HG03064 (cell line): ENCODE measurements around the gene GRIK4.

Experiments used
- ATAC-seq: cut with Tn5 transposase; IDR thresholded peaks from one replicate; pipeline ENCODE4 v1.9.1; 2021; ENCODE audit warnings: low read depth; ENCODE audit not compliant: unreplicated experiment

Gene GRIK4

GRCh38 chr11:120659076-120659475 lies 147.5 kb downstream of the GRIK4 start:
- ATAC-seq: no peak

DNA sequence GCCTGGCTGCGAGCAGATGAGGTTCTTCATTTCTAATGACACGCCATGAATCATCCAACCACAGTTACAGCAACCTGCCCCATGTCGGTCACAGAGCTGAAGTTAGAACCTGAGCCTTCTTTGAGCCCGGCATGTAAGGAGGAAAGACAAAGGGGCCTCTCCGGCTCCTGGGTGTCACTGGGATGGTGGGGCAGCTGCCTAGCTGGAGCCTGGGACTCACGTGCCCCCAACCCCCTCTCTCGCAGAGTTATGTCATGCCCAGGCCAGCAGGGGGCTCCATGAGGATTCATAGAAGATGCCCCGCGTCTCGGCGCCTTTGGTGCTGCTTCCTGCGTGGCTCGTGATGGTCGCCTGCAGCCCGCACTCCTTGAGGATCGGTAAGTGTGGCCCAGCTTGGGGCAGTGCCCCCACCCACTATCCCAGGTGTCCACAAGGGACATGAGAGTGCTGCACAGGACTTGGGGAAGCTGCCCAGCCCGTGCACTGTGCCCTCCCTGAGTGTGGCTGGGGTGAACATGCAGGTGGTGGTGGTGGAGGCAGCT lies 148.5 kb downstream of the GRIK4 start:
- ATAC-seq: no peak

DNA sequence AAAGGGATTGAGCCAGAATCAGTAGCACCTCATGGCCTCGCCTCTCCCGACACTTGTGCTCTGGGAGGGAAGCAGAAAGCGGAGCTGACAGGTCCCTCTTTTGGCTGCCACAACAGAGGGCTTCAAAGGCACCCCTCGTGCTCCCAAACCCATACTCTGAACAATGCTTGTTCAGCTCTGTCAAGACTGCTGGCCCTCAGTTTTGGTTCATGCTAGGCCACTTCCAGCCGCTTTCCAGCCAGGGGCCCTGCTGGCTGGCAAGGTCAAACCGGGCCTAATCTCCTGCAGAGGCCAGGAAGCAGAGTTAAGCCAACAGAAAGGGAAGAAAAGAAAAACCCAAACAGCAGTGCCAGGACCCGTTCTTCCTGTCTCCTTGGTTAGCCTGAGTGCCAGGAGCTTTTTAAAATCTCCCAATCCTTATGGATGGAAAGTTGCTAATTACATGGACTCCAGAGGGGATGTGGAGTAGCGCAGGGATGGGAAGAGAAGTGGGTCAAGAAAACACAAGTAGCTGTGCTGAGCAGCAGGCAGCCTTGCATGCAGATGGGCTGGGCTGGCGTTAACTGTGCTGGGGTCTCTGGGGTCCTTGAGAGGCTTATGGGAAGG lies 150.6 kb downstream of the GRIK4 start:
- no peak for ATAC-seq

- no peak for ATAC-seq
Observed at GRCh38 chr11:120663142-120663541, 151.6 kb downstream of the GRIK4 start.

DNA sequence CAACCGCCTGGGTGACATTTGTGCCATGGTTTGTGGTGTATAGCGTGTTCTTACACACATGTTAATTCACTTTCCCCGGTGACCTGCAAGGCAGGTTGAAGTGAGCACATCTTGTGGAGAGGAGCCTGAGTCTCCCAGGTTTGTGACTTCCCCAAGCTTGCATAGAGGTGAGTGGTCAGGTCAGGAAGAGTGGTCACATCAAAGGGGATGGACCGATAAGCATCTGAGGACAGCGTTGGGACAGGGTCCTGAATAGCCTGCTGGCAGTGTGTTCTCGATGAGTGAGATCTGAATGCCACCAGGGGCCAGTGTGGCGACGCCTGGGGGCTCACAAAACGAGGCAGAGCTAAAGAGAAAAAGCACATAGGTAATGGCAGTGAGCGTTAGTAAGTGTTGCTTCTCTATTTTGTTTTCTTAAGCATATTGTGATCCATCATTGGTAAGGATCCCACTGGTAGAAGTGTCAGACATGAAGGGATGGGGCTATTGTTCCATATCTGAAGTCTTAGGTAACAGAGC lies 154.6 kb downstream of the GRIK4 start:
- no peak for ATAC-seq

- no peak for ATAC-seq
Observed at GRCh38 chr11:120667281-120667680, 155.7 kb downstream of the GRIK4 start.

DNA sequence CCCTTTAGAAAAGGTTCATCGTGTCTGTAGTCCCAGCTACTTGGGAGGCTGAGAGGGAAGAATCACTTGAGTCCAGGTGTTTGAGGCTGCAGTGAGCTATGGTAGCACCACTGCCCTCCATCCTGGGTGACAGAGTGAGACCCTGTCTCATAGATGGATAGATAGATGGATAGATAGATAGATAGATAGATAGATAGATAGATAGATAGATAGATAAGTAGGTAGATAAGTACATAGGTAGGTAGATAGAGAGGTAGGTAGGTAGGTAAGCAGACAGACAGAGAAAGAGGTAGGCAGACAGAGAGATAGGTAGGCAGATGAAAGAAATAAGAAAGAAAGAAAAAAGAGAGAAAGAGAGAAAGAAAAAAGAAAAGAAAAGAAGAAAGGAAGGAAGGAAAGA lies 156.4 kb downstream of the GRIK4 start:
- ATAC-seq: no peak

GRCh38 chr11:120668537-120668936 lies 157.0 kb downstream of the GRIK4 start:
- no peak for ATAC-seq

DNA sequence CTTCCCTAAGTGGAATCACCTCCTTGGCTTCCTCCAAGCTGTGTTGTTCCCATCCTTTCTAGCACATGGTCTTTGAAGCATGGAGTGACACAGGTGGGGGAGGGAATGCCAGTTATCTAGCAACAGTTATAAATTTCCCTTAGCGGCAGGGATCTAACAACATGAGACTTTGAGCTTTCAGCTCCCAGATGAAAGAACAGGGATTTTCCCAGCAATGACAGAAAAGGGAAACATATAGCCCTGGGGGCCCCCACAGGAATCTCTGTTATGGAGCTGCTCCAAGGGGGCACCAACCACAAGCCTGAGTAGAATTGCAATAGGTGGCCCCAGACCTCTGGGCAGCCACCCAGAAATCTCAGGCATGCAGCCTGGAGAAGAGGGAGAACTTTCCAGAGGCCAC lies 163.0 kb downstream of the GRIK4 start:
- ATAC-seq: no peak

DNA sequence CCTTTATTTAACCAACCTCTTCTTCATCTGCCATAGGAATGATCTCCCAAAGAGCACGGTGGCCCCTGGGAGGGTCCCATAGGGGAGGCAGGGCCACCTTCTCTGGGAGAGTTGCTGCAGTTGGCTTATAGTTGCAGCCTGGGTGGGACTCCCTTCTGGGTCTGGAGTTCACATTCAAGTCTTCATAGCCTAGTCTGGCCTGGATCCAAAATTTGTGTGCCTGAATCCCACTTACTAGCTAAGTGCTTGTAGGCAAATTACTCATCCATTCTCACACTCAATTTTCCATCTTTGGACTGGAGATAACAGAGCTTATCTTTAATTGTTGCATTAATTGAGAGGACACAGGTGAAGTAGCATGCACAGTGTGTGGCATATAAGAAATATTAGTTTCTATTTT lies 163.6 kb downstream of the GRIK4 start:
- no peak for ATAC-seq

DNA sequence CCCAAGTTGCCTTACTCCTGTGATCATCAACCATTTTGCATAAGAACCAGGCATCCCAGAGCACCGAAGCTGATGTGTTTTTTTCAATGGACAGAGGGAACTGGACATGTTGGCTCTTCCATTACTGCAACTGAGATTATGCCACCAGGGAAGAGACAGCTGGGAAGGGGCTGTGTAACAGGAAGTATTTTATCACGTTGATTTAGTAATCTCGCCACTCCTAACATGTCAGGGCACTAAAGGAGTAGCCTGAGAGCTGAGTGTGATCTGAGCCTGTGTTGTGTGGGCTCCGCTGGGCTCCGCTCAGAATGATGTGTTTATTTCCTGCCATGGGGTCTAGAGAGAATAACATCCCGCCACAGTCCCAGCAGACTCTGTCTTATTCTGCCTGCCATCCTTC lies 165.4 kb downstream of the GRIK4 start:
- no peak for ATAC-seq

- ATAC-seq: no peak
Observed at GRCh38 chr11:120680322-120680721, 168.8 kb downstream of the GRIK4 start.

DNA sequence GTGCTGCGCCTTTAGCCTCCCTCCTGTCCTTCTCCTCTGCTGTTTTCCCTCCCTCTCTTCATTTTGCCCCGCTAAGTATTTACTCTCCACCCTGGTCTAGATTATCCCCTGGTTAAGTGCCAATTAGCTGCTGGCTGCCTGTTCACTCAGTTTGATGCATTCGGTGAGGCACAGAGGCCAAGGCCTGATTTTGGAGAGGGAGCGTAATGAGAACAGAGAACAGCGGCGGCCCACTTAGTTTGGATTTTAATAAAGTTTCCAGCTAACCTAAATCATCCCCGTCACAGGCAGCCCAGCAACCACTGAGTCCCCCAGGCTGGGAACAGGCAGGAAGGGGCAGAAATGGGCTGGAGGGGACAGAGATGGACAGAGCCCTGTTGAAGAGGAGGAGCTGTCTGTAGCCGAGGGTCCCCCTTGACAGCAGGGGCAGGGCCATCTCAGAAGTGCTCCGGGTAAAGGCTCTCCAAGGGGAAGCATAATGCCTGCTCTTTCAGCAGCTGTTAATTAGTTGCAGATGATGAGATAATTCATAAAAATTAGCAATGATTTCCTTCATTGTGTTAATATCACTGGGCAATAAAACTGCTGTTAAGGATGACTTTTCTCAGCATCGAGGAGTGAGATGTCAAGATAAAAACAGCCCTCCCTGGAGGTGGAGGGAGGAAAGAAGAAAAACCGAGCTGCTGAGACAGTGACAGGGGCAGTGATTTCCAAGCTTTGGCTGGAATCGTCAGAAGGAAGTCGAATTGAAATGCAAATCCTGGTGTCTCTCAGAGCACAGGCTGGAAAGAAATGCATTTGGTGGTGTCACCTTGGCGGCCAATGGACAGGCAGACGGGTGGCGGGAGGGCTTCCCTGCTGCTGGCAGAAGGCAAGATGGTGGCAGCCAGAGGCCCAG lies 170.1 kb downstream of the GRIK4 start:
- ATAC-seq: no peak

- no peak for ATAC-seq
Observed at GRCh38 chr11:120682332-120682649, 170.7 kb downstream of the GRIK4 start.

DNA sequence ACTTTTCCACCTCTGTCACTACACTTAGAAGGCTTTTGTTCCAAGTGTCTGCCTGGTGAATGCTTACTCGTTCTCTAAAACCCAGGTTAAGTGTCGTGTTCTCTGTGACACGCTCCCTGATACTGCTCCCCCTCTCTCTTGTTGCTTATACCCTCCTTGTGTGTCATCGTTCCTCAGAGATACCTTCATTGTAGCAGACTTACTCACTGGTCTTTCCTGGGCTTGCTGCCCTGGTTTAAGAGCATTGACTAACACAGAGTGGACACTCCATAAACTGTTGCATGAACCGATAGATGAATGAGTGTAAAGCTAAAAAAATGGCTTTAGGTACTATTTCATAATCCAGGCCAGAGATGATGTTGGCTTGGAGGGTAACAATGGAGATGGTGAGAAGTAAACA lies 171.3 kb downstream of the GRIK4 start:
- no peak for ATAC-seq

DNA sequence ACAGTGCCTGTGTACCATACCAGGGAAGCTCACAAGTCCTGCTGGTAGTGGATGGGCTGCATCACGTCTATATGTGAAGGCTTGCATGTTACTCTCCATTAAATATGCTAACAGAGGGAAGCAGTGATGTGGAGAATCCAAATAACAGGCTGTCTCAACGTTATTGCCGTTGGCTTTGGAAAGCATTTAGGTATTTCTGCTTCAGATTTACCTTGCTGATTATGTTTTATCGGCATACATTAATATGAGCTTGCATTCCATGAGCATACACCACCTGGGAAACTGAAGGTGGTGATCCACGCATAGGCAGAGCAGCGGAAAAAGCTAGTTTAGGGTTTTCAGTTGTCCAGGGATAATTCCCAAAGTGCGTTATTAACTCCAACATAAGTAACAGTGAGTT lies 175.0 kb downstream of the GRIK4 start:
- ATAC-seq: no peak

DNA sequence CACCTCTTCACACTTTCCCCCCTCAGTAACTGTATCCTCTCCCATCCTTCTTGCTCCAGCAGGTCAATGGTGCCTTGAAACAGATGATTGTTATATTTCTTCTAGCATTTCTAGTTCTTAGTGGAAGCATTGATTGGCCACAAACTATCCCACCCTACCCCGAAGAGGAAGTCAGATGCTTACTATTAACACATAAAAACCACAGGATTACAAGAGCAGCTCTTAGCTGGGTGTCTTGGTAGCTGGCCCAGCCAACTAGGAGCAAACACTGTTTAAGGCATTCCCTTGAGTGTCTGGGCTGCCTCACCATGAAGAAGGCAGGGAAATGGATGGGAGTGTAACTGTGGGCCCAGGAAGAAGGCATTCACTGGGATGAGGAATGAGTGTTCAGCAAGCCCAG lies 176.6 kb downstream of the GRIK4 start:
- no peak for ATAC-seq

GRCh38 chr11:120689596-120690275 lies 178.2 kb downstream of the GRIK4 start:
- no peak for ATAC-seq

DNA sequence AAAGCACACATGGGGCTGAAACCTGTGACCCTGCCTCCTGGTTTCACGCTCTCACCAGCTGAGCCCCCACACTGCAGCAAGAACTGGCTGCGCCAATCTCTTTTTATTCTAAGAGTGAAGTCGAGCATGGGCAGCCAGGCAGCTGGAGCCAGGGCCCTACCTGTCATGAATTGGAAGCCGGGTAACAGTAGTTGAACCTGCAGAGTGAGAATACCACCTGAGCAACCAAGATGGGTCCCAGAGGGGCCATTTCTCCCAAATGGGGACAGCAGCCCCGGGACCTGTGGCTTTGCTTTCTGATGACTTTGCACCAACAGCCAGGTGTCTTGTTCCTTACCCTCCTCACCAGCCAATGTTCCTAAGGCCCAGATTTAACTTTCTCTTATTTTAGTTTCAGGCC lies 178.9 kb downstream of the GRIK4 start:
- no peak for ATAC-seq

GRCh38 chr11:120694726-120695125 lies 183.2 kb downstream of the GRIK4 start:
- no peak for ATAC-seq

DNA sequence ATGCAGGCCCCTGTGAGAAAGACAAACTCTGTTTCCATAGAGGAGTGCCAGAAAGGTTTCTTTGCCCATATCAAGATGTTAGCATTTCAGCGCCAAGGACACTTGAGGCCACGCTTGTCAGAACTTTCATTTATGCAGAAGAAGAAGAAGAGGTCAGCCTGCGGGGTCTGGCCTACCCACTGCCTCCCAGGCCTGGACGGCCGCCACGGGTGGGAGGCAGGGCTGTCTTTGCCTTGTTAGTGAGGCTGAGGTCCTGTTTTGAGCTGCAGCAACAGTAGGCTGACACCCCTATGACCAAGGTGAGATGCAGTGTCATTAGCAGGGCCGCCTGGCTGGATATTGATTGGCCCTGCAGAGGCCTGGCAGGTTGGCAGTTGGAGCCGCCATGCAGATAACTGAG lies 183.9 kb downstream of the GRIK4 start:
- no peak for ATAC-seq
